ENCODE results near the gene CCDC106. TPM values are rescaled to one million over a fixed set of nuclear protein-coding genes. Genes with fewer than 3 reads are reported as not detected.

The CCDC106 gene
- polyA plus RNA-seq, 1 donor (not counting 4 experiments of a cell fraction or from before 2014, with no cell fraction given): 3.1 TPM

DNA sequence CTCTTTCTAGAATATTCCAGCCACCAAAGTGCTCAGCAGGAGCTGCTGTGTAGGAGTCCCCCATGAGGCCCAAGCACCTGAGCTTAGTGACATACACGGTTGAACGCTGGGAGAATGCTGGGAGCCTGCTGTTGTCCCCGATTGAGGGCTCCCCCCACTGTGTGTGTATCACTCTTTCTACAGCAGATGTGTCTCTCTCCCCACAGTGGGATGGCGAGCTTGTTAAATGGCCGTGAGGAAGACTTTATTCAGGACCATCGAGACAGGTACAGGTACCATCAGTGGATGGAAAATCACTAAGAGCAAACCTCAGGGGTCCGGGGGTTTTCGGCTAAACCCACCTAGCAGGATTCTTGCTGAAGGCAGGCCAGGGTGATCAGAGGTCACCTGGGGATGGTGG, 49.7 kb downstream of the CCDC106 start:
- H3K36me3 ChIP-seq (ENCODE audit: control insufficient read depth in 2 of 2, extremely low read depth in 1 of 2, insufficient read depth in 2 of 2, low read length in 2 of 2): peaks cover 8 to 37% of the 10 kb centered on the region in 2 experiments
- H3K27me3 ChIP-seq (ENCODE audit: control insufficient read depth, extremely low read depth, insufficient read depth, low read length): no peaks in the 10 kb centered on the region
- no peak overlapping the region for H2AFZ ChIP-seq (ENCODE audit: control insufficient read depth, low read length)
- no peaks in the 10 kb centered on the region for H3K79me2 ChIP-seq (ENCODE audit: control insufficient read depth, insufficient read depth, low read length)
- FAIRE-seq: no peak
- no peaks in the 10 kb centered on the region for H3K9me1 ChIP-seq (ENCODE audit: control insufficient read depth, extremely low read depth, insufficient read depth, low read length)
- no peaks in the 10 kb centered on the region for H3K4me1 ChIP-seq (ENCODE audit: control insufficient read depth, extremely low read depth, insufficient read depth, low read length)
- H3K4me2 ChIP-seq (ENCODE audit: control insufficient read depth, extremely low read depth, insufficient read depth, low read depth, low read length): no peak overlapping the region
- no peak for DNase-seq (ENCODE audit: low read depth, low spot score)
- TF ChIP-seq EZH2 (IDR thresholded peaks at IDR 0.05; ENCODE audit: low read length): no peak
- TF ChIP-seq, protein P1, sequence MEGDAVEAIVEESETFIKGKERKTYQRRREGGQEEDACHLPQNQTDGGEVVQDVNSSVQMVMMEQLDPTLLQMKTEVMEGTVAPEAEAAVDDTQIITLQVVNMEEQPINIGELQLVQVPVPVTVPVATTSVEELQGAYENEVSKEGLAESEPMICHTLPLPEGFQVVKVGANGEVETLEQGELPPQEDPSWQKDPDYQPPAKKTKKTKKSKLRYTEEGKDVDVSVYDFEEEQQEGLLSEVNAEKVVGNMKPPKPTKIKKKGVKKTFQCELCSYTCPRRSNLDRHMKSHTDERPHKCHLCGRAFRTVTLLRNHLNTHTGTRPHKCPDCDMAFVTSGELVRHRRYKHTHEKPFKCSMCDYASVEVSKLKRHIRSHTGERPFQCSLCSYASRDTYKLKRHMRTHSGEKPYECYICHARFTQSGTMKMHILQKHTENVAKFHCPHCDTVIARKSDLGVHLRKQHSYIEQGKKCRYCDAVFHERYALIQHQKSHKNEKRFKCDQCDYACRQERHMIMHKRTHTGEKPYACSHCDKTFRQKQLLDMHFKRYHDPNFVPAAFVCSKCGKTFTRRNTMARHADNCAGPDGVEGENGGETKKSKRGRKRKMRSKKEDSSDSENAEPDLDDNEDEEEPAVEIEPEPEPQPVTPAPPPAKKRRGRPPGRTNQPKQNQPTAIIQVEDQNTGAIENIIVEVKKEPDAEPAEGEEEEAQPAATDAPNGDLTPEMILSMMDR (optimal IDR thresholded peaks at IDR 0.05 in 1 of 3, IDR thresholded peaks at IDR 0.05 in 1 of 3, conservative IDR thresholded peaks at IDR 0.05 in 1 of 3; ENCODE audit: extremely low read depth in 1 of 3, insufficient read depth in 2 of 3, low read length in 3 of 3): no peak
- H3K9ac ChIP-seq (ENCODE audit: control insufficient read depth, extremely low read depth, insufficient read depth, low read length): no peak overlapping the region
- H3K27ac ChIP-seq (ENCODE audit: control insufficient read depth, insufficient read depth, low read length): no peak overlapping the region
- H3K9me3 ChIP-seq (ENCODE audit: control insufficient read depth, low read depth, low read length): no peaks in the 10 kb centered on the region
- no peaks in the 10 kb centered on the region for H4K20me1 ChIP-seq (ENCODE audit: control insufficient read depth, extremely low read depth, insufficient read depth, low read length)
- no peak overlapping the region for H3K4me3 ChIP-seq (ENCODE audit: control insufficient read depth in 2 of 3, extremely low read depth in 1 of 3, insufficient read depth in 2 of 3, low read depth in 1 of 3, low read length in 3 of 3)
- dilution Hi-C loops (cut with MboI; ENCODE audit: extremely low pct_ligation_motif_present, low sequenced_read_pairs): no loop called here

- DNase-seq (ENCODE audit: low read depth, low spot score): no peak
- Histone ChIP-seq H3K9me1 (ENCODE audit: control insufficient read depth, extremely low read depth, insufficient read depth, low read length) (no peaks in the 10 kb centered on the region), H3K4me2 (ENCODE audit: control insufficient read depth, extremely low read depth, insufficient read depth, low read depth, low read length) (no peak overlapping the region), H3K4me1 (ENCODE audit: control insufficient read depth, extremely low read depth, insufficient read depth, low read length) (no peaks in the 10 kb centered on the region), H2AFZ (ENCODE audit: control insufficient read depth, low read length) (no peak overlapping the region), H3K79me2 (ENCODE audit: control insufficient read depth, insufficient read depth, low read length) (no peaks in the 10 kb centered on the region), H3K9ac (ENCODE audit: control insufficient read depth, extremely low read depth, insufficient read depth, low read length) (no peak overlapping the region), H3K4me3 (ENCODE audit: control insufficient read depth in 2 of 3, extremely low read depth in 1 of 3, insufficient read depth in 2 of 3, low read depth in 1 of 3, low read length in 3 of 3) (no peak overlapping the region), H3K36me3 (ENCODE audit: control insufficient read depth in 2 of 2, extremely low read depth in 1 of 2, insufficient read depth in 2 of 2, low read length in 2 of 2) (peaks cover 8 to 37% of the 10 kb centered on the region in 2 experiments), H3K27ac (ENCODE audit: control insufficient read depth, insufficient read depth, low read length) (no peak overlapping the region), H4K20me1 (ENCODE audit: control insufficient read depth, extremely low read depth, insufficient read depth, low read length) (no peaks in the 10 kb centered on the region), H3K9me3 (ENCODE audit: control insufficient read depth, low read depth, low read length) (no peaks in the 10 kb centered on the region), H3K27me3 (ENCODE audit: control insufficient read depth, extremely low read depth, insufficient read depth, low read length) (no peaks in the 10 kb centered on the region)
- FAIRE-seq: no peak
- dilution Hi-C loops (cut with MboI; ENCODE audit: extremely low pct_ligation_motif_present, low sequenced_read_pairs): no loop called here
- no peak for TF ChIP-seq EZH2 (IDR thresholded peaks at IDR 0.05; ENCODE audit: low read length)
- TF ChIP-seq, protein P1 (optimal IDR thresholded peaks at IDR 0.05 in 1 of 3, IDR thresholded peaks at IDR 0.05 in 1 of 3, conservative IDR thresholded peaks at IDR 0.05 in 1 of 3; ENCODE audit: extremely low read depth in 1 of 3, insufficient read depth in 2 of 3, low read length in 3 of 3): no peak
Observed at GRCh38 chr19:55698256-55698655, 50.2 kb downstream of the CCDC106 start.

Measured in keratinocyte (primary cell).